GM23338 (cell line): ENCODE results near the gene CELA2A. TPM values are rescaled to one million over a fixed set of nuclear protein-coding genes. Genes with fewer than 3 reads are reported as not detected.
"Not testable (repeated sequence)": the region's sequence is repeated elsewhere in the genome, so short reads cannot be mapped to it uniquely, and the experiment has no call there.

Experiments
- ATAC-seq: fragments of 200-7000 bp; cut with Tn5 transposase; 3 replicates; pipeline ENCODE4 v1.9.1; 2020
- DNase-seq: peaks from one replicate; pipeline ENCODE4 v3.0.0-alpha.2; 2015; ENCODE audit warnings: low spot score
- H2AFZ ChIP-seq: fragments of 200-600 bp; sonication (generic); 2 replicates; pipeline ENCODE4 v1.8.0; 2016; ENCODE audit warnings: antibody characterized with exemption, mild to moderate bottlenecking, moderate library complexity
- H3F3A ChIP-seq: fragments of 200-600 bp; sonication (generic); replicated peaks from 2 replicates; pipeline ENCODE4 v1.8.0; 2017; ENCODE audit warnings: antibody characterized with exemption, mixed run types, low read depth
- H3K27ac ChIP-seq: fragments of 200-600 bp; sonication (generic); 2 replicates; pipeline ENCODE4 v1.6.1; 2016; ENCODE audit warnings: low read depth
- H3K27me3 ChIP-seq: fragments of 200-600 bp; sonication (generic); 2 replicates; pipeline ENCODE4 v1.8.0; 2016; ENCODE audit warnings: mild to moderate bottlenecking, mixed run types, moderate library complexity; ENCODE audit not compliant: insufficient read depth
- H3K36me3 ChIP-seq: fragments of 200-600 bp; sonication (generic); 2 replicates; pipeline ENCODE4 v1.8.0; 2016; ENCODE audit warnings: mild to moderate bottlenecking; ENCODE audit not compliant: insufficient read depth
- H3K4me1 ChIP-seq: fragments of 200-600 bp; sonication (generic); 2 replicates; pipeline ENCODE4 v1.8.0; 2016; ENCODE audit warnings: mild to moderate bottlenecking, moderate library complexity; ENCODE audit not compliant: insufficient read depth
- H3K4me2 ChIP-seq: fragments of 200-600 bp; sonication (generic); 2 replicates; pipeline ENCODE4 v1.7.1; 2017; ENCODE audit warnings: mixed run types
- H3K4me3 ChIP-seq: fragments of 200-600 bp; sonication (generic); 2 replicates; pipeline ENCODE4 v1.6.1; 2016; ENCODE audit warnings: mixed run types
- H3K79me2 ChIP-seq: fragments of 200-600 bp; sonication (generic); replicated peaks from 2 replicates; pipeline ENCODE4 v1.8.0; 2017; ENCODE audit warnings: mild to moderate bottlenecking; ENCODE audit not compliant: insufficient read depth
- H3K9me2 ChIP-seq: fragments of 200-600 bp; sonication (generic); 2 replicates; pipeline ENCODE4 v1.8.0; 2017; ENCODE audit not compliant: insufficient read depth
- H4K20me1 ChIP-seq: fragments of 200-600 bp; sonication (generic); replicated peaks from 2 replicates; pipeline ENCODE4 v1.8.0; 2017; ENCODE audit warnings: mild to moderate bottlenecking; ENCODE audit not compliant: insufficient read depth
- H3K27ac Mint-ChIP-seq: 2 replicates; pipeline ENCODE4 v1.8.0; 2020; ENCODE audit warnings: inconsistent platforms, mild to moderate bottlenecking, moderate library complexity, mixed read lengths
- H3K27me3 Mint-ChIP-seq: 3 replicates; pipeline ENCODE4 v1.8.0; 2022; ENCODE audit warnings: low read depth, mild to moderate bottlenecking, moderate library complexity, mixed read lengths, inconsistent platforms; ENCODE audit not compliant: insufficient read depth, poor library complexity
- H3K36me3 Mint-ChIP-seq: 3 replicates; pipeline ENCODE4 v1.8.0; 2021; ENCODE audit warnings: low read depth, mild to moderate bottlenecking, inconsistent platforms, moderate library complexity, mixed read lengths
- H3K4me1 Mint-ChIP-seq: 3 replicates; pipeline ENCODE4 v1.8.0; 2020; ENCODE audit warnings: mild to moderate bottlenecking, inconsistent platforms, mixed read lengths
- H3K4me3 Mint-ChIP-seq: 3 replicates; pipeline ENCODE4 v1.8.0; 2021; ENCODE audit warnings: moderate library complexity, mild to moderate bottlenecking, inconsistent platforms, mixed read lengths
- H3K9me3 Mint-ChIP-seq: 3 replicates; pipeline ENCODE4 v1.8.0; 2020; ENCODE audit warnings: moderate library complexity, mild to moderate bottlenecking, inconsistent platforms, mixed read lengths
- EZH2 ChIP-seq: fragments of 200-600 bp; sonication (generic); IDR thresholded peaks from one replicate; pipeline ENCODE4 v1.8.0; 2017; ENCODE audit warnings: antibody characterized with exemption, mild to moderate bottlenecking, low read depth; ENCODE audit not compliant: unreplicated experiment
- NANOG ChIP-seq: IDR thresholded peaks from 2 replicates; pipeline ENCODE4 v1.6.1; 2016; ENCODE audit warnings: antibody characterized with exemption, borderline replicate concordance
- STAT1 ChIP-seq: IDR thresholded peaks from one replicate; pipeline ENCODE4 v1.6.1; 2016; ENCODE audit warnings: antibody characterized with exemption; ENCODE audit not compliant: unreplicated experiment
- ZNF114 ChIP-seq: fragments of 250-450 bp; sonication (Bioruptor Pico); IDR thresholded peaks from 2 replicates; pipeline ENCODE4 v1.5.0; 2020; ENCODE audit warnings: mild to moderate bottlenecking, moderate library complexity
- ZNF331 ChIP-seq: fragments of 250-450 bp; sonication (Bioruptor Pico); IDR thresholded peaks from 2 replicates; pipeline ENCODE4 v1.5.0; 2020; ENCODE audit warnings: low read depth, mild to moderate bottlenecking, moderate library complexity
- polyA plus RNA-seq: library from polyadenylated mRNA; unstranded; fragments of >200 nt; fragmentation: Nextera tagmentation; extraction: Ambion mirVana; gene quantifications from 2 replicates; pipeline ENCODE4 v1.2.1, GENCODE V29; 2016
- total RNA-seq: library from RNA; depleted of rRNA; stranded (reverse); fragments of >200 nt; shearing (Covaris generic); gene quantifications from 2 replicates; pipeline ENCODE4 v1.2.3, GENCODE V29; 2014
- TF ChIP-seq, protein P1 (sequence below): IDR thresholded peaks from 2 replicates; pipeline ENCODE4 v1.6.1; 2016; ENCODE audit warnings: antibody characterized with exemption
- TF ChIP-seq, protein P2 (sequence below): IDR thresholded peaks from one replicate; pipeline ENCODE4 v1.6.1; 2018; ENCODE audit warnings: antibody characterized with exemption; ENCODE audit not compliant: unreplicated experiment
- TF ChIP-seq, protein P3 (sequence below), 2 experiments: fragments of 200-600 bp in 1 of 2; sonication (generic) in 1 of 2; conservative IDR thresholded peaks; 2 replicates each; pipeline versions ENCODE4 v1.5.1 to v1.6.1; 2016 to 2017; ENCODE audit warnings: antibody characterized with exemption in 2 of 2, low read depth in 2 of 2, mild to moderate bottlenecking in 2 of 2, moderate library complexity in 1 of 2

The CELA2A gene
- total and polyA plus RNA-seq, 2 experiments from 2014 or later: not detected

DNA sequence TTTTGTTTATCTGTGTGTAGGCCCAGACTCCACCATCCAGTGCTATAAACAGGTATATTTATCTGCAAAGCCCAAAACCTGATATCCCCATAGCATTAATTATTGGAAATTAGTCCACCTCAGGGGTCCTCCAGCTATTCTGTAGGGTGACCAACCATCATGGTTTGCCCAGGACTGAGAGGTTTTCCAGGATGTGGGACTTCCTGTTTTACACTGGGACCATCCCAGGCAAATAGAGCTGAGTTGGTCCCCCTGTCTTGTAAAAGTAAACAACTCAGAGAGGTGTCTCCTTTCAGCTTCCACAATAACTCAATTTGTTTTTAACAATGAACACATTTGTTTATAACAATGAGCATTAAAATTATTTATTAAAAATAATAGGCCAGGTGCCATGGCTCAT, 11.6 kb downstream of the CELA2A start (continued):
- TF ChIP-seq, protein P1, sequence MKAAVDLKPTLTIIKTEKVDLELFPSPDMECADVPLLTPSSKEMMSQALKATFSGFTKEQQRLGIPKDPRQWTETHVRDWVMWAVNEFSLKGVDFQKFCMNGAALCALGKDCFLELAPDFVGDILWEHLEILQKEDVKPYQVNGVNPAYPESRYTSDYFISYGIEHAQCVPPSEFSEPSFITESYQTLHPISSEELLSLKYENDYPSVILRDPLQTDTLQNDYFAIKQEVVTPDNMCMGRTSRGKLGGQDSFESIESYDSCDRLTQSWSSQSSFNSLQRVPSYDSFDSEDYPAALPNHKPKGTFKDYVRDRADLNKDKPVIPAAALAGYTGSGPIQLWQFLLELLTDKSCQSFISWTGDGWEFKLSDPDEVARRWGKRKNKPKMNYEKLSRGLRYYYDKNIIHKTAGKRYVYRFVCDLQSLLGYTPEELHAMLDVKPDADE: no peak
- TF ChIP-seq ZNF331 (CRISPR knock-in tag): no peak

DNA sequence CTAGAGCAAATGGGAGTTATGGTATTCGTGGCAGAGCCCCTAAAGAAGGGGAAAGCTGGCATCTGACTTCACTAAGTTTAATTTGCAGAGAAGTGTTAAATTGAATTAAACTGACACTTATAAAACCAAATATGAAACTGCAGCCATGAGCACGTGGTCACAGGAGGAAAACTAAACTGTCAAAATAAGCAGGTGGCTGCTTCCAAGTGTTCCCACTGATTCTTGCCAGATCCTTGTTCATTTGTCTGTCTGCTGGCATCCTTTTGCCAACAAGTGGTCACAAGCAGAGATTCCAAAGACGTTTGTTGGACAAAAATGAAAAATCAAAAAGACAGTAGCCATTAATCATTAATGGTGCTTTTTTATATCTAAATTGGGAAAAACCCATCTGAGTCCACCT, 12.8 kb downstream of the CELA2A start:
- no peaks in the 10 kb centered on the region for H3K36me3 Mint-ChIP-seq
- no peaks in the 10 kb centered on the region for H3K36me3 ChIP-seq
- no peaks in the 10 kb centered on the region for H3K9me2 ChIP-seq
- H3K4me1 Mint-ChIP-seq: no peaks in the 10 kb centered on the region
- H3K4me3 ChIP-seq: no peak overlapping the region
- H3K4me2 ChIP-seq: no peak overlapping the region
- H3K4me3 Mint-ChIP-seq: no peak overlapping the region
- ATAC-seq (no peak), DNase-seq (no peak)
- H3K27ac ChIP-seq: no peak overlapping the region
- no peaks in the 10 kb centered on the region for H3K9me3 Mint-ChIP-seq
- TF ChIP-seq, protein P2, sequence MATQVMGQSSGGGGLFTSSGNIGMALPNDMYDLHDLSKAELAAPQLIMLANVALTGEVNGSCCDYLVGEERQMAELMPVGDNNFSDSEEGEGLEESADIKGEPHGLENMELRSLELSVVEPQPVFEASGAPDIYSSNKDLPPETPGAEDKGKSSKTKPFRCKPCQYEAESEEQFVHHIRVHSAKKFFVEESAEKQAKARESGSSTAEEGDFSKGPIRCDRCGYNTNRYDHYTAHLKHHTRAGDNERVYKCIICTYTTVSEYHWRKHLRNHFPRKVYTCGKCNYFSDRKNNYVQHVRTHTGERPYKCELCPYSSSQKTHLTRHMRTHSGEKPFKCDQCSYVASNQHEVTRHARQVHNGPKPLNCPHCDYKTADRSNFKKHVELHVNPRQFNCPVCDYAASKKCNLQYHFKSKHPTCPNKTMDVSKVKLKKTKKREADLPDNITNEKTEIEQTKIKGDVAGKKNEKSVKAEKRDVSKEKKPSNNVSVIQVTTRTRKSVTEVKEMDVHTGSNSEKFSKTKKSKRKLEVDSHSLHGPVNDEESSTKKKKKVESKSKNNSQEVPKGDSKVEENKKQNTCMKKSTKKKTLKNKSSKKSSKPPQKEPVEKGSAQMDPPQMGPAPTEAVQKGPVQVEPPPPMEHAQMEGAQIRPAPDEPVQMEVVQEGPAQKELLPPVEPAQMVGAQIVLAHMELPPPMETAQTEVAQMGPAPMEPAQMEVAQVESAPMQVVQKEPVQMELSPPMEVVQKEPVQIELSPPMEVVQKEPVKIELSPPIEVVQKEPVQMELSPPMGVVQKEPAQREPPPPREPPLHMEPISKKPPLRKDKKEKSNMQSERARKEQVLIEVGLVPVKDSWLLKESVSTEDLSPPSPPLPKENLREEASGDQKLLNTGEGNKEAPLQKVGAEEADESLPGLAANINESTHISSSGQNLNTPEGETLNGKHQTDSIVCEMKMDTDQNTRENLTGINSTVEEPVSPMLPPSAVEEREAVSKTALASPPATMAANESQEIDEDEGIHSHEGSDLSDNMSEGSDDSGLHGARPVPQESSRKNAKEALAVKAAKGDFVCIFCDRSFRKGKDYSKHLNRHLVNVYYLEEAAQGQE: no peak
- TF ChIP-seq NANOG (no peak), EZH2 (no peak), ZNF114 (CRISPR knock-in tag) (no peak), STAT1 (no peak)
- TF ChIP-seq, protein P3, sequence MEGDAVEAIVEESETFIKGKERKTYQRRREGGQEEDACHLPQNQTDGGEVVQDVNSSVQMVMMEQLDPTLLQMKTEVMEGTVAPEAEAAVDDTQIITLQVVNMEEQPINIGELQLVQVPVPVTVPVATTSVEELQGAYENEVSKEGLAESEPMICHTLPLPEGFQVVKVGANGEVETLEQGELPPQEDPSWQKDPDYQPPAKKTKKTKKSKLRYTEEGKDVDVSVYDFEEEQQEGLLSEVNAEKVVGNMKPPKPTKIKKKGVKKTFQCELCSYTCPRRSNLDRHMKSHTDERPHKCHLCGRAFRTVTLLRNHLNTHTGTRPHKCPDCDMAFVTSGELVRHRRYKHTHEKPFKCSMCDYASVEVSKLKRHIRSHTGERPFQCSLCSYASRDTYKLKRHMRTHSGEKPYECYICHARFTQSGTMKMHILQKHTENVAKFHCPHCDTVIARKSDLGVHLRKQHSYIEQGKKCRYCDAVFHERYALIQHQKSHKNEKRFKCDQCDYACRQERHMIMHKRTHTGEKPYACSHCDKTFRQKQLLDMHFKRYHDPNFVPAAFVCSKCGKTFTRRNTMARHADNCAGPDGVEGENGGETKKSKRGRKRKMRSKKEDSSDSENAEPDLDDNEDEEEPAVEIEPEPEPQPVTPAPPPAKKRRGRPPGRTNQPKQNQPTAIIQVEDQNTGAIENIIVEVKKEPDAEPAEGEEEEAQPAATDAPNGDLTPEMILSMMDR (conservative IDR thresholded peaks at IDR 0.05; ENCODE audit: low read depth in 2 of 2): no peak
- no peak overlapping the region for H3K27ac Mint-ChIP-seq
- H3K27me3 Mint-ChIP-seq: peaks cover 2% of the 10 kb centered on the region
- no peaks in the 10 kb centered on the region for H3F3A ChIP-seq
- no peaks in the 10 kb centered on the region for H3K4me1 ChIP-seq
- no peak overlapping the region for H2AFZ ChIP-seq
- no peaks in the 10 kb centered on the region for H3K79me2 ChIP-seq
- no peaks in the 10 kb centered on the region for H4K20me1 ChIP-seq
- no peaks in the 10 kb centered on the region for H3K27me3 ChIP-seq

DNA sequence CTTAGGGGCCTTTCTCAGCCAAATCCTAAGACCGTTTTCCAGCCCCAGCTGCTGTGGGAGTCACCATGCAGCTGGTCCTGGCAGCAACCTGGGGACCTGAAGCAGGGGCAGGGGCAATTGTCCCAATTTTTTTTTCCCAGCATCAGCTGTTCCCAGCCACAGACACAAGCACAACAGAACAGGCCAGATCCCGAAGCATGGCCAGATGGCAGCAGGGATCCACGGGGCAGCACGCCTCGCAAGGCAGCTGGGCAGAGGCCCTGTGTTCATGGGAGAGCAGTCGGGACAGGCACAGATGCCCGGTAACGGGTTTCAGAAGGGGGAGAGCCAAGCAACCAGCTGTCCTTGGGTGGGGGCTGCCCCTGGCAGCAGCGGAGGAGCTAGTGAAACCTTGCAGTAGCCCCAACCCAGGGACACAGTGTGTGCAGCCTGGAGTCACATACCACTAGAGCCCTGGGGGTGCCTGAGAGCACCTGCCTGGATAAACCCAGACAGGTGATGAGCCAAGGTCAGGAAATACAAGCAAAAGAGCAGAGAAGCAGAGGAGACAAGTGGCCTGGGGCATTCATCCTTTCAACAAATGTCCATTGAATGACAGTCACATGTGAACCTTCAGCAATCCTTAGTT, 13.4 kb downstream of the CELA2A start:
- H3K36me3 Mint-ChIP-seq, H3K27ac Mint-ChIP-seq, H3K4me3 Mint-ChIP-seq, H3F3A ChIP-seq, H4K20me1 ChIP-seq, H3K4me1 Mint-ChIP-seq, H2AFZ ChIP-seq, H3K9me3 Mint-ChIP-seq, H3K4me2 ChIP-seq, H3K4me1 ChIP-seq, H3K27ac ChIP-seq, DNase-seq, H3K4me3 ChIP-seq, H3K79me2 ChIP-seq, H3K9me2 ChIP-seq, H3K36me3 ChIP-seq, H3K27me3 ChIP-seq, ATAC-seq, H3K27me3 Mint-ChIP-seq: not testable (repeated sequence)

DNA sequence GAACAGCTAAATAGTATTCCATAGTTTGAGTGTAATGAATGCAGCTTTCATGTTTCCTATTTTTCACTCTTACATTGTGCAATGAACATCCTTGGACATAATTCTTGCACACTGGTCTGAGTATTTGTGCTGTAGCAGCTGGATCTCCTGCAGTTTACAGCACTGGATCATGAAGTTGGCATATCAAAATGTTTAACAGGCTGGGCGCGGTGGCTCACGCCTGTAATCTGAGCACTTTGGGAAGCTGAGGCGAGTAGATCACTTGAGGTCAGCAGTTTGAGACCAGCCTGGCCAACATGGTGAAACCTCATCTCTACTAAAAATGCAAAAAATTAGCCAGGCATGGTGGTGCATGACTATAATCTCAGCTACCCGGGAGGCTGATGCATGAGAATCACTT, 14.5 kb downstream of the CELA2A start:
- not testable (repeated sequence) for H3K27ac Mint-ChIP-seq, ATAC-seq, H3K79me2 ChIP-seq, H3K9me3 Mint-ChIP-seq, H3K4me2 ChIP-seq, H4K20me1 ChIP-seq, H3K36me3 ChIP-seq, DNase-seq, H2AFZ ChIP-seq, H3K36me3 Mint-ChIP-seq, H3K4me1 ChIP-seq, H3K4me3 ChIP-seq, H3K9me2 ChIP-seq, H3F3A ChIP-seq, H3K27me3 ChIP-seq, H3K4me1 Mint-ChIP-seq, H3K4me3 Mint-ChIP-seq, H3K27ac ChIP-seq, H3K27me3 Mint-ChIP-seq

DNA sequence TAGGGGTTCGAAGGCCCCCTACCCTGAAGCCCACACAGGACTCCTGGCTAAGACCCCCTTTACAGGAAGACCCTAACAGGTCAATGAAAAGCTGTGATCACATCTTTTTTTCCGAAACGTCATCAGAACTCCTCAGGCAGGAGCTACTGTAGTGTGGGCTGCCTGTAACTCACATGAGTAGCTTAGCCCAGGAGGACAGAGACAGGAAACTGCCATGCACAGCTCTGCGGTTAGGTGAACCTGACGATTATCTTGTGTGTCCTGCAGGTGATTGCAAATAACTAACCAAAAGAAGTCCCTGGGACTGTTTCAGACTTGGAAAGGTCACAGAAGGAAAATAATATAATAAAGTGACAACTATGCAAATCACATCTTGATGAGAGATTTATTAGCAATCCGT, 15.2 kb downstream of the CELA2A start:
- not testable (repeated sequence) for ATAC-seq, H3K36me3 ChIP-seq, H3F3A ChIP-seq, H2AFZ ChIP-seq, H3K36me3 Mint-ChIP-seq, H4K20me1 ChIP-seq, H3K4me1 Mint-ChIP-seq, H3K4me1 ChIP-seq, H3K27ac Mint-ChIP-seq, DNase-seq, H3K27me3 Mint-ChIP-seq, H3K4me3 Mint-ChIP-seq, H3K9me2 ChIP-seq, H3K27ac ChIP-seq, H3K4me3 ChIP-seq, H3K79me2 ChIP-seq, H3K27me3 ChIP-seq, H3K4me2 ChIP-seq, H3K9me3 Mint-ChIP-seq
